Lower leg skin (tissue), 3 donors: ENCODE measurements around the gene SNX11.

ENCODE experiments used
- POLR2A ChIP-seq, 2 donors: fragments of 450-650 bp; IDR thresholded peaks; one replicate each; pipeline ENCODE4 v1.6.1; 2016 to 2017; ENCODE audit warnings: antibody characterized with exemption in 2 of 2, mild to moderate bottlenecking in 1 of 2, moderate library complexity in 1 of 2
- TF ChIP-seq, protein P1 (sequence below), 3 donors: fragments of 450-650 bp; IDR thresholded peaks; one replicate each; pipeline ENCODE4 v1.5.1; 2016; ENCODE audit warnings: antibody characterized with exemption in 3 of 3, mild to moderate bottlenecking in 3 of 3, moderate library complexity in 2 of 3

DNA sequence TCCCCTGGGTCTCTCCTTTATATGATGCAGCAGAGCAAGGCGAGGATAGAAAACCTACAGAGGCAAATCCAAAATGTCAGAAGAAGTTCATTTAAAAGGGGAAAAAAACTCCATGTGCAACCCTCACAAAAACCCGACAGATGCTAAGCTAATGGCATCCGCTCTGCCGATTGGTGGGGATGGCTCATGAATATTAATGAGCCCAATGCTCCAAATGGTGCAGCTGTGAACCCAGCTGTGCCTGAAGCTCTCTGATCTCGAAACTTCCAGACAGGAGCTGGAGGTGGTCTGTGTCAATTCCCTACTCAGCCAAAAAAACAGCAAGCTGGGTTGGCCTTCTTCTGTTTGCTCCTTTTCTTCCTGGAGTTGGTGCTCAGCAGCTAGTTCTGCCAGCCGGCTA is 15.5 kb downstream of the SNX11 start:
- TF ChIP-seq, protein P1, sequence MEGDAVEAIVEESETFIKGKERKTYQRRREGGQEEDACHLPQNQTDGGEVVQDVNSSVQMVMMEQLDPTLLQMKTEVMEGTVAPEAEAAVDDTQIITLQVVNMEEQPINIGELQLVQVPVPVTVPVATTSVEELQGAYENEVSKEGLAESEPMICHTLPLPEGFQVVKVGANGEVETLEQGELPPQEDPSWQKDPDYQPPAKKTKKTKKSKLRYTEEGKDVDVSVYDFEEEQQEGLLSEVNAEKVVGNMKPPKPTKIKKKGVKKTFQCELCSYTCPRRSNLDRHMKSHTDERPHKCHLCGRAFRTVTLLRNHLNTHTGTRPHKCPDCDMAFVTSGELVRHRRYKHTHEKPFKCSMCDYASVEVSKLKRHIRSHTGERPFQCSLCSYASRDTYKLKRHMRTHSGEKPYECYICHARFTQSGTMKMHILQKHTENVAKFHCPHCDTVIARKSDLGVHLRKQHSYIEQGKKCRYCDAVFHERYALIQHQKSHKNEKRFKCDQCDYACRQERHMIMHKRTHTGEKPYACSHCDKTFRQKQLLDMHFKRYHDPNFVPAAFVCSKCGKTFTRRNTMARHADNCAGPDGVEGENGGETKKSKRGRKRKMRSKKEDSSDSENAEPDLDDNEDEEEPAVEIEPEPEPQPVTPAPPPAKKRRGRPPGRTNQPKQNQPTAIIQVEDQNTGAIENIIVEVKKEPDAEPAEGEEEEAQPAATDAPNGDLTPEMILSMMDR (IDR thresholded peaks at IDR 0.05): no peak
- no peak for TF ChIP-seq POLR2A (IDR thresholded peaks at IDR 0.05)
